SU-DHL-6 (cell line): Measurements from ENCODE around the gene CNTF.

Experiments
- CTCF ChIP-seq: fragments of 200-600 bp; sonication (generic); IDR thresholded peaks from one replicate; pipeline ENCODE4 v1.5.1; 2017; ENCODE audit warnings: antibody characterized with exemption, mild to moderate bottlenecking, low read length, moderate library complexity; ENCODE audit not compliant: insufficient read depth, poor library complexity, severe bottlenecking
- EZH2phosphoT487 ChIP-seq: fragments of 200-600 bp; sonication (generic), shearing (Covaris generic); conservative IDR thresholded peaks from 2 replicates; pipeline ENCODE4 v1.6.1; 2018; ENCODE audit warnings: mild to moderate bottlenecking, antibody characterized with exemption, low read length, moderate library complexity, mixed read lengths

GRCh38 chr11:58596621-58597020 lies 25.8 kb upstream of the CNTF start:
- TF ChIP-seq CTCF: no peak
- no peak for TF ChIP-seq EZH2phosphoT487
